Glutamatergic neuron (in vitro differentiated cells): ENCODE measurements around the gene APH1B. TPM values are rescaled to one million over a fixed set of nuclear protein-coding genes. Genes with fewer than 3 reads are reported as not detected.
"Not testable (repeated sequence)": the region's sequence is repeated elsewhere in the genome, so short reads cannot be mapped to it uniquely, and the experiment has no call there.

Experiments used
- DNase-seq: peaks from one replicate; pipeline ENCODE4 v3.0.0; 2022
- H3K27ac Mint-ChIP-seq: one replicate; pipeline ENCODE4 v1.8.0; 2020; ENCODE audit warnings: mild to moderate bottlenecking, mixed read lengths, inconsistent platforms; ENCODE audit not compliant: unreplicated experiment
- H3K27me3 Mint-ChIP-seq: one replicate; pipeline ENCODE4 v1.8.0; 2020; ENCODE audit warnings: mild to moderate bottlenecking, moderate library complexity, mixed read lengths, inconsistent platforms; ENCODE audit not compliant: unreplicated experiment
- H3K36me3 Mint-ChIP-seq: one replicate; pipeline ENCODE4 v1.8.0; 2020; ENCODE audit warnings: mild to moderate bottlenecking, mixed read lengths, inconsistent platforms; ENCODE audit not compliant: unreplicated experiment
- H3K4me1 Mint-ChIP-seq: one replicate; pipeline ENCODE4 v1.8.0; 2020; ENCODE audit warnings: mild to moderate bottlenecking, low read depth, mixed read lengths, inconsistent platforms; ENCODE audit not compliant: unreplicated experiment
- H3K4me3 Mint-ChIP-seq: one replicate; pipeline ENCODE4 v1.8.0; 2020; ENCODE audit warnings: mild to moderate bottlenecking, mixed read lengths, inconsistent platforms; ENCODE audit not compliant: unreplicated experiment
- H3K9me3 Mint-ChIP-seq: one replicate; pipeline ENCODE4 v1.8.0; 2020; ENCODE audit warnings: mild to moderate bottlenecking, moderate library complexity, mixed read lengths, inconsistent platforms; ENCODE audit not compliant: unreplicated experiment
- CTCF ChIP-seq: fragments of 200-600 bp; sonication (generic); IDR thresholded peaks from one replicate; pipeline ENCODE4 v1.5.0; 2021; ENCODE audit not compliant: partially characterized antibody, unreplicated experiment
- total RNA-seq: library from RNA; stranded (reverse); fragmentation: NEBNext Ultra II Directional; extraction: Animal tissue kit (Norgen Biotek cat#: 25700); gene quantifications from one replicate; pipeline ENCODE4 v1.2.1, GENCODE V29; 2021; ENCODE audit not compliant: unreplicated experiment

APH1B gene
- total RNA-seq, 1 donor from 2014 or later = 27.8 TPM

GRCh38 chr15:63318344-63318743 lies 40.9 kb downstream of the APH1B start:
- H3K4me3 Mint-ChIP-seq = no peak overlapping the region
- H3K4me1 Mint-ChIP-seq = no peaks in the 10 kb centered on the region
- DNase-seq = no peak
- no peaks in the 10 kb centered on the region for H3K36me3 Mint-ChIP-seq
- H3K27ac Mint-ChIP-seq = no peak overlapping the region
- TF ChIP-seq CTCF = no peak
- no peaks in the 10 kb centered on the region for H3K9me3 Mint-ChIP-seq
- no peaks in the 10 kb centered on the region for H3K27me3 Mint-ChIP-seq

- Mint-ChIP-seq H3K27me3 (no peaks in the 10 kb centered on the region), H3K4me1 (no peaks in the 10 kb centered on the region), H3K36me3 (no peaks in the 10 kb centered on the region), H3K27ac (no peak overlapping the region), H3K9me3 (no peaks in the 10 kb centered on the region), H3K4me3 (no peak overlapping the region)
- no peak for TF ChIP-seq CTCF
- no peak for DNase-seq
Measured at GRCh38 chr15:63319065-63319464, 41.7 kb downstream of the APH1B start.

GRCh38 chr15:63320446-63320845 lies 43.0 kb downstream of the APH1B start:
- not testable (repeated sequence) for H3K9me3 Mint-ChIP-seq, DNase-seq, H3K4me3 Mint-ChIP-seq, H3K27me3 Mint-ChIP-seq, H3K36me3 Mint-ChIP-seq, H3K27ac Mint-ChIP-seq, H3K4me1 Mint-ChIP-seq

GRCh38 chr15:63320981-63321380 lies 43.6 kb downstream of the APH1B start:
- not testable (repeated sequence) for H3K4me1 Mint-ChIP-seq, H3K27me3 Mint-ChIP-seq, DNase-seq, H3K9me3 Mint-ChIP-seq, H3K27ac Mint-ChIP-seq, H3K36me3 Mint-ChIP-seq, H3K4me3 Mint-ChIP-seq

GRCh38 chr15:63321462-63321861 lies 44.1 kb downstream of the APH1B start:
- no peak for TF ChIP-seq CTCF
- Mint-ChIP-seq H3K4me3 (no peak overlapping the region), H3K27me3 (no peaks in the 10 kb centered on the region), H3K27ac (no peak overlapping the region), H3K9me3 (no peaks in the 10 kb centered on the region), H3K4me1 (no peaks in the 10 kb centered on the region), H3K36me3 (no peaks in the 10 kb centered on the region)
- no peak for DNase-seq

GRCh38 chr15:63322541-63322940 lies 45.1 kb downstream of the APH1B start:
- no peaks in the 10 kb centered on the region for H3K36me3 Mint-ChIP-seq
- no peaks in the 10 kb centered on the region for H3K9me3 Mint-ChIP-seq
- H3K27me3 Mint-ChIP-seq = no peaks in the 10 kb centered on the region
- H3K27ac Mint-ChIP-seq = no peak overlapping the region
- H3K4me1 Mint-ChIP-seq = no peaks in the 10 kb centered on the region
- no peak overlapping the region for H3K4me3 Mint-ChIP-seq
- DNase-seq = no peak
- no peak for TF ChIP-seq CTCF
